ENCODE measurements around the gene UQCRHL.
"Not testable (repeated sequence)": the region's sequence is repeated elsewhere in the genome, so short reads cannot be mapped to it uniquely, and the experiment has no call there.

- not testable (repeated sequence) for TF ChIP-seq CTCF (IDR thresholded peaks at IDR 0.05; ENCODE audit: low read depth, low read length); POLR2A (IDR thresholded peaks at IDR 0.05; ENCODE audit: extremely low read depth, insufficient read length); MYC (IDR thresholded peaks at IDR 0.05; ENCODE audit: low read depth, low read length); MAX (IDR thresholded peaks at IDR 0.05; ENCODE audit: low read depth, low read length)
These were observed at the start of gene UQCRHL for GRCh38 chr1:15807549-15807948.
